ENCODE data around the gene HOXA11.

GRCh38 chr7:27159266-27160144, 25.5 kb downstream of the HOXA11 start:
- no peak for TF ChIP-seq POLR2A (IDR thresholded peaks at IDR 0.05)
- TF ChIP-seq CTCF (IDR thresholded peaks at IDR 0.05), result no peak
